HepG2 (cell line): ENCODE results near the gene MESD. TPM values are rescaled to one million over a fixed set of nuclear protein-coding genes. Genes with fewer than 3 reads are reported as not detected.

ENCODE experiments used
- ATAC-seq: fragments of 200-7000 bp; cut with Tn5 transposase; 3 replicates; pipeline ENCODE4 v1.9.1; 2020; ENCODE audit warnings: mild to moderate bottlenecking, moderate library complexity
- BruUV-seq: library from RNA; stranded (reverse); fragments of 400-500 nt; replicated peaks from 2 replicates; lab custom pipeline; 2021; lab: Mats Ljungman, UMichigan
- CTCF ChIA-PET: fragments of 300-600 bp; formaldehyde crosslinking; extraction: SDS; loops from one replicate; lab custom pipeline; 2021; ENCODE audit warnings: low total read pairs, inconsistent platforms, low intra/inter-chr PET ratio; lab: Yijun Ruan, JAX
- POLR2A ChIA-PET: fragments of 350-600 bp; sonication (Branson Sonifier 250); formaldehyde crosslinking; loops from one replicate; lab custom pipeline; 2020; ENCODE audit warnings: antibody characterized with exemption, inconsistent platforms; lab: Yijun Ruan, JAX
- DNase-seq: peaks from one replicate; pipeline ENCODE4 v3.0.0-alpha.2; 2015; ENCODE audit warnings: low spot score
- FAIRE-seq: peaks from 3 replicates; lab custom pipeline; 2011; peaks lifted over from hg19 to GRCh38; lab: Jason Lieb, UNC
- H2AFZ ChIP-seq: one replicate; pipeline ENCODE4 v1.6.1; 2011; ENCODE audit warnings: low read length, inconsistent platforms
- H3K27ac ChIP-seq: fragments of 300-600 bp; 3 replicates; pipeline ENCODE4 v1.8.0; 2011; ENCODE audit warnings: mixed run types, mild to moderate bottlenecking, mixed read lengths, low read length, inconsistent platforms; ENCODE audit not compliant: insufficient read depth; ENCODE audit errors: extremely low read length
- H3K27me3 ChIP-seq, 2 experiments: fragments of 200-600 bp in 1 of 2; 2 replicates in 1 of 2; 3 replicates in 1 of 2; pipeline versions ENCODE4 v1.6.0 to v1.8.0; 2011; ENCODE audit warnings: low read length in 2 of 2, mild to moderate bottlenecking in 2 of 2, moderate library complexity in 2 of 2, inconsistent platforms in 1 of 2; ENCODE audit not compliant: insufficient read depth in 2 of 2, control insufficient read depth in 1 of 2
- H3K36me3 ChIP-seq, 2 experiments: fragments of 200-600 bp in 1 of 2; replicated peaks in 1 of 2; 2 replicates in 1 of 2; 3 replicates in 1 of 2; pipeline versions ENCODE4 v1.5.1 to v1.8.0; 2011; ENCODE audit warnings: low read length in 2 of 2, inconsistent platforms in 1 of 2; ENCODE audit not compliant: insufficient read depth in 2 of 2, control insufficient read depth in 1 of 2
- H3K4me1 ChIP-seq: 2 replicates; pipeline ENCODE4 v1.5.1; 2012; ENCODE audit warnings: low read length, inconsistent platforms; ENCODE audit not compliant: insufficient read depth
- H3K4me2 ChIP-seq: 2 replicates; pipeline ENCODE4 v1.6.0; 2011; ENCODE audit warnings: low read depth, low read length, inconsistent platforms
- H3K4me3 ChIP-seq, 3 experiments: fragments of 200-600 bp in 1 of 3; sonication (generic), shearing (Covaris generic) in 1 of 3; replicated peaks in 1 of 3; 2 replicates each; pipeline ENCODE4 v1.5.1; 2011 to 2016; ENCODE audit warnings: low read length in 3 of 3, inconsistent platforms in 2 of 3, low read depth in 2 of 3, mild to moderate bottlenecking in 2 of 3, control low read depth in 1 of 3, mixed read lengths in 1 of 3; ENCODE audit not compliant: insufficient read depth in 1 of 3
- H3K79me2 ChIP-seq: one replicate; pipeline ENCODE4 v1.6.1; 2011; ENCODE audit warnings: low read length, inconsistent platforms; ENCODE audit not compliant: insufficient read depth
- H3K9ac ChIP-seq: 2 replicates; pipeline ENCODE4 v1.6.0; 2011; ENCODE audit warnings: mild to moderate bottlenecking, low read depth, low read length, inconsistent platforms; ENCODE audit not compliant: insufficient read depth
- H3K9me3 ChIP-seq: 2 replicates; pipeline ENCODE4 v1.5.1; 2012; ENCODE audit warnings: mild to moderate bottlenecking, low read length
- H4K20me1 ChIP-seq: 2 replicates; pipeline ENCODE4 v1.6.0; 2011; ENCODE audit warnings: inconsistent platforms, mild to moderate bottlenecking, low read length, moderate library complexity; ENCODE audit not compliant: insufficient read depth
- CHD4 ChIP-seq: fragments of 200-600 bp; sonication (generic); IDR thresholded peaks from 2 replicates; pipeline ENCODE4 v1.7.0; 2017; ENCODE audit warnings: mild to moderate bottlenecking, low read length, borderline replicate concordance
- GZF1 ChIP-seq: sonication (generic); formaldehyde crosslinking; IDR thresholded peaks from 2 replicates; pipeline ENCODE4 v1.5.1; 2020; ENCODE audit warnings: mild to moderate bottlenecking, missing genetic modification reagents
- HOXD1 ChIP-seq: sonication (generic); formaldehyde crosslinking; IDR thresholded peaks from 2 replicates; pipeline ENCODE4 v1.5.0; 2020; ENCODE audit warnings: missing genetic modification reagents
- MLLT10 ChIP-seq: sonication (generic); formaldehyde crosslinking; IDR thresholded peaks from 2 replicates; pipeline ENCODE4 v1.4.0; 2020; ENCODE audit warnings: missing genetic modification reagents
- PHB2 ChIP-seq: fragments of 450-650 bp; IDR thresholded peaks from 2 replicates; pipeline ENCODE4 v1.6.1; 2018; ENCODE audit not compliant: partially characterized antibody
- RARA ChIP-seq: IDR thresholded peaks from 2 replicates; pipeline ENCODE4 v1.6.1; 2016; ENCODE audit warnings: missing genetic modification reagents, missing compliant biosample characterization
- ZNF274 ChIP-seq: sonication (generic); formaldehyde crosslinking; IDR thresholded peaks from 2 replicates; pipeline ENCODE4 v1.5.1; 2020; ENCODE audit warnings: mild to moderate bottlenecking, missing genetic modification reagents
- ZNF792 ChIP-seq: IDR thresholded peaks from 2 replicates; pipeline ENCODE4 v1.6.1; 2016
- ZZZ3 ChIP-seq: sonication (generic); formaldehyde crosslinking; IDR thresholded peaks from 2 replicates; pipeline ENCODE4 v1.4.0; 2020; ENCODE audit warnings: missing genetic modification reagents, mild to moderate bottlenecking, borderline replicate concordance
- WGBS: methylation state at CpG from one replicate; pipeline ENCODE4 v1.1.6; 2017; ENCODE audit warnings: low lambda C conversion rate; 5-methylcytosine and 5-hydroxymethylcytosine counted together
- in situ Hi-C: cut with HindIII; loops from 2 replicates; pipeline ENCODE4 v1.10.0; 2017; ENCODE audit warnings: low pct_unique_long_range_greater_than_20kb; ENCODE audit not compliant: extremely low pct_ligation_motif_present
- intact Hi-C: fragments of 100-400 bp; cut with micrococcal nuclease; formaldehyde crosslinking; loops from one replicate; pipeline ENCODE4 v1.10.0; 2022; ENCODE audit not compliant: unreplicated experiment
- polyA plus RNA-seq, 8 experiments: library from polyadenylated mRNA; depleted of rRNA in 3 of 8; stranded (reverse) in 7 of 8; unstranded in 1 of 8; fragments of >200 nt; fragmentation: Illumina TruSeq in 4 of 8; extraction: Trizol in 4 of 8; gene quantifications; 2 replicates each; pipeline versions ENCODE4 v1.2.1 to v1.2.3, GENCODE V29; 2011 to 2016; ENCODE audit warnings: low read depth in 4 of 8, missing spikeins in 1 of 8, mixed read lengths in 1 of 8; ENCODE audit not compliant: insufficient read depth in 1 of 8
- total RNA-seq, 5 experiments: library from RNA; depleted of rRNA; stranded (reverse); fragments of >200 nt; fragmentation: Illumina TruSeq; extraction: Trizol; gene quantifications; 2 replicates each; pipeline ENCODE4 v1.2.3, GENCODE V29; 2016; ENCODE audit warnings: low read depth in 1 of 5
- TF ChIP-seq, protein P1 (sequence below): sonication (generic); formaldehyde crosslinking; IDR thresholded peaks from 2 replicates; pipeline ENCODE4 v1.4.0; 2020; ENCODE audit warnings: missing genetic modification reagents, borderline replicate concordance
- TF ChIP-seq, protein P2 (sequence below): sonication (generic); formaldehyde crosslinking; IDR thresholded peaks from 2 replicates; pipeline ENCODE4 v1.4.0; 2020; ENCODE audit warnings: missing genetic modification reagents
- TF ChIP-seq, protein P3 (sequence below): sonication (generic); formaldehyde crosslinking; IDR thresholded peaks from 2 replicates; pipeline ENCODE4 v1.5.0; 2020; ENCODE audit warnings: mild to moderate bottlenecking, missing genetic modification reagents

MESD gene
- total and polyA plus RNA-seq, 2 of the 13 experiments (the other 11 are each of a cell fraction or from before 2014, with no cell fraction given), result 18.0 to 46.2 TPM

DNA sequence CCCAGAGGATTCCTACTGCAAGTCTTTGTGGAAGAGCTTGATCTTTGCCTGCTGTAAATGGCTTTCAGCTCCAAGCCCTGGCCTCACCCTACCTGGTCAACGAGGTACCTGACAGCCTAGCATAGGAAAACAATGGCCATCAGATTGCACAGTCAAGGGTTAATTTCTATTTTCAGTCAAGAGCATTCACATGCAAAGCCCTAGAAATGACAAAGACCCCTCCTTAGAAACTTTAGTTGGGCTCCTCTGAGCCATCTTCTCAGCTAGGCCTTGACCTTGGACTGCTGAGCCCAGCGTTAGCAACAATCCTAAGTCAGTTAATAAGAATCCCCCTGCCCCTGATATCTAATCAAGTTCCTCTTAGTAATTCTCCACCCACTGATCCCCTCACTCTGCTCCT is 18.5 kb downstream of the MESD start (continued):
- no peak for TF ChIP-seq ZZZ3 (CRISPR knock-in tag)
- no peak for TF ChIP-seq CHD4
- no peak for TF ChIP-seq GZF1 (CRISPR knock-in tag)
- TF ChIP-seq, protein P1, sequence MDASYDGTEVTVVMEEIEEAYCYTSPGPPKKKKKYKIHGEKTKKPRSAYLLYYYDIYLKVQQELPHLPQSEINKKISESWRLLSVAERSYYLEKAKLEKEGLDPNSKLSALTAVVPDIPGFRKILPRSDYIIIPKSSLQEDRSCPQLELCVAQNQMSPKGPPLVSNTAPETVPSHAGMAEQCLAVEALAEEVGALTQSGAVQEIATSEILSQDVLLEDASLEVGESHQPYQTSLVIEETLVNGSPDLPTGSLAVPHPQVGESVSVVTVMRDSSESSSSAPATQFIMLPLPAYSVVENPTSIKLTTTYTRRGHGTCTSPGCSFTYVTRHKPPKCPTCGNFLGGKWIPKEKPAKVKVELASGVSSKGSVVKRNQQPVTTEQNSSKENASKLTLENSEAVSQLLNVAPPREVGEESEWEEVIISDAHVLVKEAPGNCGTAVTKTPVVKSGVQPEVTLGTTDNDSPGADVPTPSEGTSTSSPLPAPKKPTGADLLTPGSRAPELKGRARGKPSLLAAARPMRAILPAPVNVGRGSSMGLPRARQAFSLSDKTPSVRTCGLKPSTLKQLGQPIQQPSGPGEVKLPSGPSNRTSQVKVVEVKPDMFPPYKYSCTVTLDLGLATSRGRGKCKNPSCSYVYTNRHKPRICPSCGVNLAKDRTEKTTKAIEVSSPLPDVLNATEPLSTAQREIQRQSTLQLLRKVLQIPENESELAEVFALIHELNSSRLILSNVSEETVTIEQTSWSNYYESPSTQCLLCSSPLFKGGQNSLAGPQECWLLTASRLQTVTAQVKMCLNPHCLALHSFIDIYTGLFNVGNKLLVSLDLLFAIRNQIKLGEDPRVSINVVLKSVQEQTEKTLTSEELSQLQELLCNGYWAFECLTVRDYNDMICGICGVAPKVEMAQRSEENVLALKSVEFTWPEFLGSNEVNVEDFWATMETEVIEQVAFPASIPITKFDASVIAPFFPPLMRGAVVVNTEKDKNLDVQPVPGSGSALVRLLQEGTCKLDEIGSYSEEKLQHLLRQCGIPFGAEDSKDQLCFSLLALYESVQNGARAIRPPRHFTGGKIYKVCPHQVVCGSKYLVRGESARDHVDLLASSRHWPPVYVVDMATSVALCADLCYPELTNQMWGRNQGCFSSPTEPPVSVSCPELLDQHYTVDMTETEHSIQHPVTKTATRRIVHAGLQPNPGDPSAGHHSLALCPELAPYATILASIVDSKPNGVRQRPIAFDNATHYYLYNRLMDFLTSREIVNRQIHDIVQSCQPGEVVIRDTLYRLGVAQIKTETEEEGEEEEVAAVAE (CRISPR knock-in tag), result no peak
- TF ChIP-seq, all 625 proteins: peak for 0

DNA sequence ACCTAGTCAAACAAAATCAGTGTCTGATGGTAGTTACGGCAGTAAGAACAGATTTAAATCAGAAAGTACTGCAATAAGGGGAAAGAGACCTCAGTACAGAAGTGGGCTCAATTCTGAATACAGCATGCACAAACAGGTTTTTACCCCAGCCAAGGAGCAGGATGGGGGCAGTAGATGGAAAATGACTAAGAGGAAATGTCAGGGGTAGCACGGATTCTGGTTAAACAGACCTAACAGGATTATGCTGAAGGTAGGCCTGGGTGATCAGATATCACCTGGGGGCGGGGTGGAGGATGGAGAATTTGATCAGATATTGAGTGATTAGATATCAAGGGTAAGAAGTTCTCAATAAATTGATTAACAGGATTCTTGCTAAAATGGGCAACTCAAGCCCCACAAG is 19.0 kb downstream of the MESD start:
- DNase-seq (no peak), ATAC-seq (no peak), FAIRE-seq (no peak)
- Histone ChIP-seq H3K36me3 (no peaks in the 10 kb centered on the region), H3K79me2 (no peaks in the 10 kb centered on the region), H3K4me3 (no peak overlapping the region), H3K9ac (no peak overlapping the region), H3K27ac (no peak overlapping the region), H3K4me1 (no peaks in the 10 kb centered on the region), H4K20me1 (no peaks in the 10 kb centered on the region), H3K4me2 (no peak overlapping the region), H2AFZ (no peak overlapping the region), H3K9me3 (no peaks in the 10 kb centered on the region), H3K27me3 (no peaks in the 10 kb centered on the region)
- in situ Hi-C loops, result loop anchor here (5.0 to 25.0 kb wide), 4 partner anchors 193 to 508 kb away; partner anchors contain the start of gene CEMIP
- ChIA-PET CTCF (interaction anchor here (0.7 to 2.2 kb wide), 7 partner anchors 114 to 515 kb away, joined by 3 to 28 read pairs (median 5); partner anchors contain the start of gene CEMIP), POLR2A (interaction anchor here (1.6 kb wide), 1 partner anchor 191 kb away, joined by 5 read pairs; the partner anchor contains the start of gene CEMIP)
- 90% methylated on average over 3 of the region's 3 CpGs for WGBS
- intact Hi-C loops, result loop anchor here (1.0 to 5.0 kb wide), 6 partner anchors 113 to 513 kb away; partner anchors contain the start of gene CEMIP
- no TSS peak for BruUV-seq
- TF ChIP-seq ZNF792 (CRISPR knock-in tag) (no peak), MLLT10 (no peak), ZNF274 (CRISPR knock-in tag) (no peak), RARA (CRISPR knock-in tag) (no peak), HOXD1 (CRISPR knock-in tag) (no peak), PHB2 (no peak)
- TF ChIP-seq, protein P2, sequence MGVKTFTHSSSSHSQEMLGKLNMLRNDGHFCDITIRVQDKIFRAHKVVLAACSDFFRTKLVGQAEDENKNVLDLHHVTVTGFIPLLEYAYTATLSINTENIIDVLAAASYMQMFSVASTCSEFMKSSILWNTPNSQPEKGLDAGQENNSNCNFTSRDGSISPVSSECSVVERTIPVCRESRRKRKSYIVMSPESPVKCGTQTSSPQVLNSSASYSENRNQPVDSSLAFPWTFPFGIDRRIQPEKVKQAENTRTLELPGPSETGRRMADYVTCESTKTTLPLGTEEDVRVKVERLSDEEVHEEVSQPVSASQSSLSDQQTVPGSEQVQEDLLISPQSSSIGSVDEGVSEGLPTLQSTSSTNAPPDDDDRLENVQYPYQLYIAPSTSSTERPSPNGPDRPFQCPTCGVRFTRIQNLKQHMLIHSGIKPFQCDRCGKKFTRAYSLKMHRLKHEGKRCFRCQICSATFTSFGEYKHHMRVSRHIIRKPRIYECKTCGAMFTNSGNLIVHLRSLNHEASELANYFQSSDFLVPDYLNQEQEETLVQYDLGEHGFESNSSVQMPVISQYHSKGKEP (CRISPR knock-in tag), result no peak
- TF ChIP-seq, protein P3, sequence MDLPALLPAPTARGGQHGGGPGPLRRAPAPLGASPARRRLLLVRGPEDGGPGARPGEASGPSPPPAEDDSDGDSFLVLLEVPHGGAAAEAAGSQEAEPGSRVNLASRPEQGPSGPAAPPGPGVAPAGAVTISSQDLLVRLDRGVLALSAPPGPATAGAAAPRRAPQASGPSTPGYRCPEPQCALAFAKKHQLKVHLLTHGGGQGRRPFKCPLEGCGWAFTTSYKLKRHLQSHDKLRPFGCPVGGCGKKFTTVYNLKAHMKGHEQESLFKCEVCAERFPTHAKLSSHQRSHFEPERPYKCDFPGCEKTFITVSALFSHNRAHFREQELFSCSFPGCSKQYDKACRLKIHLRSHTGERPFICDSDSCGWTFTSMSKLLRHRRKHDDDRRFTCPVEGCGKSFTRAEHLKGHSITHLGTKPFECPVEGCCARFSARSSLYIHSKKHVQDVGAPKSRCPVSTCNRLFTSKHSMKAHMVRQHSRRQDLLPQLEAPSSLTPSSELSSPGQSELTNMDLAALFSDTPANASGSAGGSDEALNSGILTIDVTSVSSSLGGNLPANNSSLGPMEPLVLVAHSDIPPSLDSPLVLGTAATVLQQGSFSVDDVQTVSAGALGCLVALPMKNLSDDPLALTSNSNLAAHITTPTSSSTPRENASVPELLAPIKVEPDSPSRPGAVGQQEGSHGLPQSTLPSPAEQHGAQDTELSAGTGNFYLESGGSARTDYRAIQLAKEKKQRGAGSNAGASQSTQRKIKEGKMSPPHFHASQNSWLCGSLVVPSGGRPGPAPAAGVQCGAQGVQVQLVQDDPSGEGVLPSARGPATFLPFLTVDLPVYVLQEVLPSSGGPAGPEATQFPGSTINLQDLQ (CRISPR knock-in tag), result no peak
